Measurements from ENCODE around the gene RGS7. TPM values are rescaled to one million over a fixed set of nuclear protein-coding genes. Genes with fewer than 3 reads are reported as not detected.

The RGS7 gene
- total and polyA plus RNA-seq, 2 of the 8 experiments (the other 6 are each of a cell fraction or from before 2014, with no cell fraction given) = 1.6 to 3.0 TPM

DNA sequence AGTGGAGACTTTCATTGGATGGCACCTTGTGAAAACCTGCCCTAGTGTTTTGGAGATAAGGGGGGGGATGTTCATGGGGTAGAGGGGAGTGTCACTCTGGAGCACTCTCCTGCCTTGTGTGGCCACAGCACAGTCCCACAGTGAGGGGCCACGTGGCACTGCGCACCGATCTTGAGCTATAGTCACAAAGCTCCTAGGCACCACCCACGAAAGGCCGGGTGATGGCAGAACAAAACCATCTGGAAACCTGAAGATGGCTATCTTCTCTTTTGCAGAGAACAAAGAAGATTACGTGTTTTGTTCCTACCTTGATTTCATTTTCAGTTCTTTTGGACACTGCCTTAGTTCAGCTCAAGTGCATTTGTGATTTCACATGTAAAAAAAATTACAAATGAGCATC is 220.6 kb downstream of the RGS7 start (continued):
- TF ChIP-seq TBP (IDR thresholded peaks at IDR 0.05; ENCODE audit: low read depth, low read length) (no peak), GABPA (IDR thresholded peaks at IDR 0.05; ENCODE audit: borderline replicate concordance, insufficient read depth, low read length) (no peak), KDM1A (IDR thresholded peaks at IDR 0.05; ENCODE audit: borderline replicate concordance, low read length) (no peak)
